NB4 (cell line): ENCODE data around the gene TRIM49.
A peak's percentile ranks its signal among the peaks of the same experiment; 100 is the strongest.
"Not testable (repeated sequence)": the region's sequence is repeated elsewhere in the genome, so short reads cannot be mapped to it uniquely, and the experiment has no call there.

ENCODE experiments used
- DNase-seq: peaks from one replicate; pipeline ENCODE4 v3.0.0; 2010; ENCODE audit warnings: low read depth
- H3K4me3 ChIP-seq: one replicate; pipeline ENCODE4 v1.5.1; 2011; ENCODE audit warnings: mild to moderate bottlenecking, low read depth, low read length, moderate library complexity

TRIM49 gene

GRCh38 chr11:89808475-89808874, at the start of gene TRIM49:
Gene TRIM49 (minus strand): TSS chr11:89808575. CDS start chr11:89804469, 4,106 bp downstream.
- DNase-seq, H3K4me3 ChIP-seq: not testable (repeated sequence)

GRCh38 chr11:89826694-89827093, 18.3 kb upstream of the TRIM49 start:
- not testable (repeated sequence) for DNase-seq, H3K4me3 ChIP-seq

GRCh38 chr11:89820008-89820407, 11.6 kb upstream of the TRIM49 start:
- DNase-seq, H3K4me3 ChIP-seq: not testable (repeated sequence)

- peak; percentile 0 for DNase-seq
- H3K4me3 ChIP-seq, result not testable (repeated sequence)
These were observed 5.2 kb upstream of the TRIM49 start for GRCh38 chr11:89813535-89813934.

- not testable (repeated sequence) for H3K4me3 ChIP-seq, DNase-seq
These were observed 20.8 kb downstream of the TRIM49 start for GRCh38 chr11:89787506-89788063.

GRCh38 chr11:89785726-89786125, 22.6 kb downstream of the TRIM49 start:
- not testable (repeated sequence) for DNase-seq, H3K4me3 ChIP-seq

GRCh38 chr11:89750822-89751221, 57.6 kb downstream of the TRIM49 start:
- DNase-seq, H3K4me3 ChIP-seq: not testable (repeated sequence)
